Stimulated activated CD4-positive, alpha-beta T cell treated with anti-CD3 and anti-CD28 coated beads, Interleukin-2, amount 100 ng/mL, for 48 hours (primary cell): ENCODE data around the gene CISH.
A peak's percentile ranks its signal among the peaks of the same experiment; 100 is the strongest.

ENCODE experiments used
- DNase-seq, 2 donors: peaks; one replicate each; pipeline ENCODE4 v3.0.0-alpha.2; 2020

Gene CISH

GRCh38 chr3:50568947-50569749 is 42.4 kb downstream of the CISH start, which contains the start of gene HEMK1:
TSS of gene HEMK1 (plus strand) at chr3:50569522. CDS start at chr3:50571105, 1,583 bp downstream.
- peak; percentile 94 to 96 for DNase-seq

- DNase-seq, result peak; percentile 92 to 93
Measured at GRCh38 chr3:50567386-50568167, 44.0 kb downstream of the CISH start, which contains the start of gene C3orf18. TSS of gene C3orf18 (minus strand) at chr3:50567747. CDS start at chr3:50565699, 2,048 bp downstream.

GRCh38 chr3:50567011-50567385 is 44.6 kb downstream of the CISH start:
- no peak for DNase-seq

GRCh38 chr3:50564321-50564720 is 47.3 kb downstream of the CISH start:
- DNase-seq, result no peak

- no peak for DNase-seq
Measured at GRCh38 chr3:50563867-50564266, 47.7 kb downstream of the CISH start.

- DNase-seq, result no peak
Measured at GRCh38 chr3:50562861-50563260, 48.7 kb downstream of the CISH start.

- no peak for DNase-seq
Measured at GRCh38 chr3:50559702-50560101, 51.9 kb downstream of the CISH start.

GRCh38 chr3:50557915-50558314 is 53.7 kb downstream of the CISH start:
- no peak for DNase-seq

GRCh38 chr3:50557106-50557505 is 54.5 kb downstream of the CISH start:
- DNase-seq, result no peak
